NCI-H2029 treated with DMSO at 0.1 percent for 48 hours (cell line): ENCODE measurements around the gene NAT8.
"Not testable (repeated sequence)": the region's sequence is repeated elsewhere in the genome, so short reads cannot be mapped to it uniquely, and the experiment has no call there.

Source experiments
- DNase-seq: peaks from one replicate; lab custom pipeline; 2025; lab: John Stamatoyannopoulos, UW

The NAT8 gene, protein sequence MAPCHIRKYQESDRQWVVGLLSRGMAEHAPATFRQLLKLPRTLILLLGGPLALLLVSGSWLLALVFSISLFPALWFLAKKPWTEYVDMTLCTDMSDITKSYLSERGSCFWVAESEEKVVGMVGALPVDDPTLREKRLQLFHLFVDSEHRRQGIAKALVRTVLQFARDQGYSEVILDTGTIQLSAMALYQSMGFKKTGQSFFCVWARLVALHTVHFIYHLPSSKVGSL

GRCh38 chr2:73642338-73643018 lies at the start of gene NAT8:
Gene NAT8 (minus strand): TSS chr2:73642422. CDS start chr2:73641628, 794 bp downstream.
- DNase-seq, result no peak

DNA sequence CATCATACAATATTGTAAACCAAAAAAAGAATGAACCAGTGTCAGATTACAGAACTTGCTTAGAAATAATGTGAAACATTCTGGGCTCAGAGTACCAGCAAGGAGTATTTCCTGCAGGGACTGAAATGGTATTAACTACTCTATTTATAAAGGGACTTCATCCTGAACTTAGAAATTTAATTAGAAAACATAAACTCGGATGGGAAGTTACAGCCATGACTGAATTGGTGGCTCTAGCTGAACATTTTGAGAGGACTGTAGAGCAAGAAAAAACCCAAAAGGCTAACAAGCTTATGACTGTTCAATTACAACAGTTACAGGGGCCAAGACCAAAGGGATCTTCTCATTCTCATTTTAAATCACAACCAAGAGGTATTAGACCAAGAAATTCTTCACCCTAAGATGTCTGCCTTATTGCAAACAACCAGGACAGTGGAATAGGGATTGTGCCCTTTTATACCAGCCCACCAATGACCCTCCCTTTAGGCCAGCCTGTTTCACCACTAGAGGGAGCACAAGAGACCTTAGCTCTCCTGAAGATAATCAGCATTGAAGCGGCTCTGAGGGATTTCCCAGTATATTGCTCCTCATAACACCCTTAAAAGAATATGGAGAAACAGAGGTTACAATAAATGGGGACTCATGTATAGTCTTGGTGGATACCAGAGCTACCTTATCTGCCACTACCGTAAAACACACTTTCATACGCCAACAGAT lies 48.3 kb upstream of the NAT8 start:
- DNase-seq, result not testable (repeated sequence)

DNA sequence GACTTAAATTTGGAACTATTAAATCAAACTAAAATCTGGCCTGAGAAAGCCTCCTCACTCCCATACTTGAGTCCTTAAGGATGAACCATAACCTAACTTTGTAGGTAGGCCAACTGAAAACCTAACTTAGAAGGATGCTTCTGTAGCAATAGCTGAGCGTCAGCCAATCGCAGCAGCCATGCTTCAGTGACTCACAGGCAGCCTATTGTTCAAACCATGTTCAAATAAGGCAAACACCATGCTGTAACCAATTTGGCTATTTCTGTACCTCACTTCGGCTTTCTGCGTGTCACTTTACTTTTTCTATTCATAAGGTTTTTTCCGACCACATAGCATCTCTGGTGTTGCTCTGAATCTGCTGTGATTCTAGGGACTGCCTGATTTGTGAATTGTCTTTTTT lies 46.3 kb upstream of the NAT8 start:
- DNase-seq, result not testable (repeated sequence)

DNA sequence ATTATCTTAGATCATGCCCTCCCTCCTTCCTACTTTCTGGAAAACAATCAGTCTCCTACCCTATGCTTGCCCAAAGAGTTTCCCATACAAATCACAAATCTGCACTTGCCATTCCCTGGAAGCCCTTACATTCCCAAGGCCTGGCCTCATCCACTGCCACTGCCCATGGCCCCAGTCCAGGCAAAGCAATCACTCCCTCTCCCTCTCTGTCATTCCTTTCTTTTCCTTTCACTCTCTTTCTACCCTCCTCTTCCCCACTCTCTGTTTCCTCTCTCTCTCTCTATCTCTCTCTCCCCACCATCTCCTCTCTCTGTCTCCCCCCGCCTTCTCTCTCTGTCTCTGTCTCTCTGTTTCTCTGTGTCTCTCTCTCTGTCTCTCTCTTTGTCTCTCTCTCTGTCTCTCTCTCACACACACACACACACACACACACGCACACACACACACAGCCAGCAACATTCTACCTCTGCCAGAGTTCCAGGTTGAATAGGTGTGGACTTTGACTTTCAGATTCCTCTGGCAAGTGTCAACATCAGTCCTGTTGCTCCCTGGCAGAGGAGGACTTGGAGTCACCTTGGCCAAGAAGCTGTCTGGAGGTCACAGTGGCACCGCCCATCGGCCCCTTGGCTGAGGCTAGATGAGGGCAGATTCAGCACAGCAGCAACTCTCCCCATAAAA lies 43.7 kb upstream of the NAT8 start:
- DNase-seq, result no peak

DNA sequence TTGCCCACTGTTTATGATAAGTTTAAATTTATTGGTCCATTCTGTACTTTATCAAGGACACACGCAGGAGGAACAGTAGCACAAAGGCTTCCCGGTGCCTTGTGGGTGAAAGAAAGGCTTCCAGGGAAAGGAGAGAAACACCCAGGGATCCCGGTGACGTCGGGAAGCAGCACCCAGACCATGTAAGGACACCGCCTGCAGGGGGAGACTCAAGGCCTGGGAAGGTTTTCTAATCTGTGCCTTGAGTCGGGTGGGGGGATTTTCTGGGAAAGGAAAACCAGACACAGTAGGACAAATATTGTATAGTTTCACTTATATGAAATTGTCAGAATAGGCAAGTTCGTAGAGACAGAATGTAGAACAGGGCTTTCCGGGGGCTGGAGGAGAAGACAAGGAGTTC lies 42.7 kb upstream of the NAT8 start:
- DNase-seq, result not testable (repeated sequence)

DNA sequence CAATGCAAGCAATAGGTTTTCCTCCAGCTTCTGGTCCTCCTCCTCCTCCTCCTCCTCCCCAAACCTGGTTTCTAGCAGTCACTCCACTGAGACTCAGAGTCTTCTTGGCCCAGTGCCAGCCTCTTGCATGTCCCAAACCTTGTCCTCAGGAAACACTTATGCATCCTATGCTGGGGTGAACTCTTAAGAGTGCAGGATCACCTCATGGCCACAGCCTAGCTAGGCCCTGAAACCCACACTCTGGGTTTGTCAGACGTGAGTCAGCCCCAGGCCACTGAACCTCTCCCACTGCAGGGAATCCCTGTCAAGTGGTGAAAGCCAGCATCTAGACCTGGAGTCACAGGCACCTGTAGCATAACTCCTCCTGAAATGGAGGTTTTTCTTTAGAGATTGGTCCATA lies 42.1 kb upstream of the NAT8 start:
- not testable (repeated sequence) for DNase-seq

DNA sequence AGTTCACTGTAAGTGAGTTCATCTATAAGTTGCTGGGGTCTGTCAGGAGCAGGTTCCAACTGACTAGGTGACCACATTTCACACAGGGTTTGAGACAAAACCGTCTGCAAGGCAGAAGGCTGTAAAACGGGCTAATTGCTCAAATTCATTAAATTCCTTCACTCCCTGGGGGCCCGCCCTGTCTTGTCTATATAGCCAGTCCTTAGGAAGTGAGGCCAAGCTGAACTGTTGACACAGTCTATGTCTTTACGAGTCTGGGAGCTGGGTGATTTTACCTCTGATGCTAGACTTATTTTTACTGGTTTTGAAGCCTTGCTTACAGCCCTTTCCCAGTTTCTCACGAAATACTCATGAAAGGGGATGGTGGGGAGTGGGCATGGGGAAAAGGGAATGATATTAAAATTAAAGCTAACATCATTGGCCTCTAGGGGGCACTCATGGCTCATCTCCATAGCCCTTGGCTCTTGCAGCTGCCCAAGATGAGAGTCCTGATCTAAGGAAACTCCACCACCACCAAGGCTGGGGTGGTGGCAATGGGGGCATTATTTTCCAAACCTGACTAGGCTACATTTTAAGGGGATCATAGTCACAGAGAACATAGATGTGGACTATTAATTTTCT lies 37.8 kb upstream of the NAT8 start:
- DNase-seq, result not testable (repeated sequence)

DNA sequence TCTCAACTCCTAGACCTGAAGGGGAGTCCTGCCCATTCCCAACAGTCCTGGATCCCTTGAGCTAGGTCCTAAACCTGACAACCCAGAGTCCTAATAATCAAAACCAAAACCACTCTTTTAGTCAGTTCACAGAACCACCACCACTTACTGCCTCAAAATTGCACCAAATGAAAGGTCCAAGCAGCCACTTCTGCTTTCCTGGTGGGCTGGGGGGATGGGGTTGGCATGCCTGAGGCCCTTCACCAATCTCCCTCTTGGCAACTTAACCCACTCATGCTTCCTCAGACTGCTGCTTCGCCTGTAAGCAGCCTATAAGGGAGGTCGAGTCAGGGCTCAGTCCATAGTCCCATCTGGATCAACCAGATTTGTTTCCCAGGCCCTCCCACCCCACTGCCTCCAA lies 37.0 kb upstream of the NAT8 start:
- DNase-seq, result not testable (repeated sequence)

DNA sequence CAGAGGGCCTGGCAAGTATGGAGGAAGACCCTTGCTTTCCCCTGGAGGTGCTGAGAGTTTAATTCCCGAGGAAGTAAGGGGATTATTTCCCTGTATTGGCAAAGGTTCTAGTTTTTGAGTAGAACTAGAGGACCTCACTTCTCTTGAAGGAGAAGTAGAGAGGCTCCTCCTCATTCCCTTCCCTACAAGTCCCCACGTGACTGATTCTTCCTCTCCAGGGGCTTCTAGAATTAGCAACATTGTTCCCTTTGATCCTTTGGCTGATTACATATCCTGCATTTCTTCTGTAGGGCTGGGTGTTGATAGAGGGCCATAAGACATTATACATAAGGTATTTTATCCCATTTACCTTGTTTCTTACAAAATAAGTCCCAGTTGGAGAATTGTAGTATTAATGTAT lies 35.8 kb upstream of the NAT8 start:
- not testable (repeated sequence) for DNase-seq

GRCh38 chr2:73676211-73676610 lies 34.0 kb upstream of the NAT8 start:
- DNase-seq, result not testable (repeated sequence)

DNA sequence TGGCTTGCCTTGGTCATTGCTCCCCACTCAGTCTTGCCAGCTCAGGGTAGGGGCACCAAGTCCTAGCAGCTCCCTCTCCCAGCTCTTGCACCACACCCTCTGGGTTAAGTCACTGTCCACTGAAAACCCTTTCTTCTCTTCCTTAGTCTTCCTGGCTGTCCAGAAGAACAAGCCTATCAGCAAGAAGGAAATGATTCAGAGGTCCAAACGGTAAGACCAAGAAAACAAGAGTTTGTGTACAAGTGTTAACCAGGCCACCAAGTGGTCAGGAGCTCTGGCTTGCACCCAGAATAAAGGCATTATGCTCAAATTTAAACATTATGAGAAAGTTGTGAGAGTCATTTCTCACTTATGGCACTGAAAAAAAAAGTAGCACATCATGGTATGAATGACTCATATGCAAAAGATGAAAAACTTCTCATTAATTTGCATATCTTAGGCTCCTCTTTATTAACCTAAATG lies 32.5 kb upstream of the NAT8 start:
- DNase-seq, result not testable (repeated sequence)

GRCh38 chr2:73669976-73670375 lies 27.8 kb upstream of the NAT8 start:
- not testable (repeated sequence) for DNase-seq

DNA sequence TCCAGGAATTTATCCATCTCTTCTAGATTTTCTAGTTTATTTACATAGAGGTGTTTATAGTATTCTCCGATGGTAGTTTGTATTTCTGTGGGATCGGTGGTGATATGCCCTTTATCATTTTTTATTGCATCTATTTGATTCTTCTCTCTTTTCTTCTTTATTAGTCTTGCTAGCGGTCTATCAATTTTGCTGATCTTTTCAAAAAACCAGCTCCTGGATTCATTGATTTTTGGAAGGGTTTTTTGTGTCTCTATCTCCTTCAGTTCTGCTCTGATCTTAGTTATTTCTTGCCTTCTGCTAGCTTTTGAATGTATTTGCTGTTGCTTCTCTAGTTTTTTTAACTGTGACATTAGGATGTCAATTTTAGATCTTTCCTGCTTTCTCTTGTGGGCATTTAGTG lies 25.0 kb upstream of the NAT8 start:
- not testable (repeated sequence) for DNase-seq

DNA sequence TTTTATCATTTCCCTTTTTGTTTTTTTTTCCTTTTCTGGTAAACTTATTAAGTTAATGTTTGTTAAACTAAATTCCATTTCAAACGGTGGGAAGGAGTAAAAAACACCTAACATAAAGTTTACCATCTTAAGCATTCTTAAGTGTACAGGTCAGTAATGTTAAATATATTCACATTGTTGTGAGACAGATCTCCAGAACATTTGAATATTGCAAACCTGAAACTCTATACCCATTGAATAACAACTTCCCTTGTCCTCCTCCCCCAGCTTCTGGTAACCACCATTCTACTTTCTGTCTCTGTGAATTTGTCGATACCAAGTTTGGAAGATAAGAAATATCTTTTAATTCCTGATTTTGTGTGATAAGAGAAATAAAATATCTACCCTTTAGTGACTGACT lies 12.0 kb upstream of the NAT8 start:
- no peak for DNase-seq

DNA sequence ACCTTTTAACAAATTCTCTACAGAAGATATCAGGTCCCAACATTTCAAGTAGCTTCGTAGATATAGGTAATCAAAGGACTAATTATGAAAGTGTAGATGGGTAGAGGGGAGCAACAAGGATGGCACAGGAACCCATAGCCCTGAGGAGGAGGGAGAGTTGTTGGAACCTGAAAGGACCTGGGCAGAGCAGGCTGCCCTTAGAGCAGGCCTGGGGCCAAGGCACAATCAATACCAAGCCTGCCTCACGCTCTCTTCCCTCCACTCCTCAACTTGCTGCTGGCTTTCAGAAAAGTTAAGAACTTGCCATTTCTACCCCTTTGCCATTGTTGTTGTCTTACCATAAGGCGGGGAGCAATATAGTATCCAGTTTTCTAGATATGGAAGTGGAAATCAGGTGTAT lies 10.1 kb upstream of the NAT8 start:
- no peak for DNase-seq

GRCh38 chr2:73651591-73652230 lies 9.5 kb upstream of the NAT8 start:
- DNase-seq, result no peak

GRCh38 chr2:73647690-73648089 lies 5.5 kb upstream of the NAT8 start:
- not testable (repeated sequence) for DNase-seq

DNA sequence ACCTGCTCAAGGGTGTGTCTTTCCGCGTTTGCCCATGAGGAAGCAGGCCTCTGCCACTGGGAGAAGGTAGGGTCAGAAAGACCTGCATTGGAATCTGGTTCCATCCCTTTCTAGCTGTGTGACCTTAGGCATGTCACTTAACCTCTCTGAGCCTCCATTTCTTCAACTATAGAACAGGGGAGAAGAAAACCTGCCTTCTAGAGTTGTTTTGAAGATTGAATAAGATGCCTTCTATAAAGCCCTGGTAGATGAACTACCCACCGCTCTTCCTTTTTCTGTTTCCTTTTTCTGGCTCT lies 507 bp downstream of the NAT8 start:
- no peak for DNase-seq

- no peak for DNase-seq
These were observed 1.1 kb downstream of the NAT8 start for GRCh38 chr2:73640946-73641766.

GRCh38 chr2:73640511-73640911 lies 1.7 kb downstream of the NAT8 start:
- DNase-seq, result no peak

GRCh38 chr2:73638429-73638828 lies 3.8 kb downstream of the NAT8 start:
- DNase-seq, result no peak
